ENCODE data around the gene PRSS56. TPM values are rescaled to one million over a fixed set of nuclear protein-coding genes. Genes with fewer than 3 reads are reported as not detected.

Gene PRSS56
- total RNA-seq, 1 experiment from 2014 or later, result 0.18 TPM

DNA sequence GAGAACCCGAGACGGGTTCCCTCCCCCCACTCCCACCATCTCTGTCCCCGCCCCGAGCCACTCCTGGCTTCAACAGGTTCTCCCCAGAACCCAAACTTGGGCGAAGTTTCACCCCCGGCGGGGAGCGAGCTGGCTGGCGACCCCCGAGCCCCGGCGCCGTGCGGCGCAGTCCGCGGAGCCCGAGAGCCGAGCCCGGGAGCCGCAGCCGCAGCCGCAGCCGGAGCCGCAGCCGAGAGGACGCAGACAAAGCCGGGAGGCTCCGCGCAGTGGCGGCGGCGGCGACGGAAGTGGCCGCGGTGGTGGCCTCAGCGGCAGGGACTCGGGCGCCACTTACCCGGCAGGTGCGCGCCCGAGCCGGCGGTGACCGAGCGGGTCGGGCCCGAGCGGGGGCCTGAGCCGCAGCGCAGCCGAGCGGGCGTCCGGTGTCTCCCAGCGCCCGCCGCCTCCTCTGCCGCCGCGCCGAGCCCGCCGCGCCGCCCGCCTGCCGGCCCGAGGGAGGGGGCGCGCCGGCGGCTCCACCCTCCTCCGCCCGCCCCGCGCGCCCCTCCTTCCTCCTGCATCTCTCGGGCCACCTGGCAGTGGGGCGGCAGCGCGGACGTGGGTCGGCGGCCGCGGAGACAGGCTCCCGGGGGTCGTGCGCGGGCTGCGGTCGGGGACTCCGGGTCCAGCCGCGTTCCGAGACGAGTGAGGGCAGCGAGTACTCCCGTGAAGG, 32.6 kb upstream of the PRSS56 start, which contains the start of gene ECEL1:
Gene ECEL1 (minus strand): TSS at position 450 of the 712 bp plus-strand sequence. CDS start 1,181 bp downstream, outside the sequence.
- H3K27ac ChIP-seq (ENCODE audit: low read length), result no peak within 1 kb of the TSS
- H3K4me1 ChIP-seq (ENCODE audit: control insufficient read depth, insufficient read depth, low read length), result no peaks in the 10 kb centered on the region
- ChIA-PET POLR2A (no interaction called here), CTCF (no interaction called here)
- H3K27me3 ChIP-seq (ENCODE audit: control insufficient read depth, insufficient read depth, low read length), result no peaks in the 10 kb centered on the region; the same call in 1 of the 2 replicates
- no peaks in the 10 kb centered on the region for H3K36me3 ChIP-seq (ENCODE audit: control insufficient read depth, insufficient read depth, low read length)
- no peaks in the 10 kb centered on the region for H3K9me3 ChIP-seq (ENCODE audit: control insufficient read depth, insufficient read depth, low read depth, low read length)
- in situ Hi-C loops (cut with HindIII; ENCODE audit: low pct_unique_long_range_greater_than_20kb, low sequenced_read_pairs), result no loop called here
- TF ChIP-seq, protein P1, sequence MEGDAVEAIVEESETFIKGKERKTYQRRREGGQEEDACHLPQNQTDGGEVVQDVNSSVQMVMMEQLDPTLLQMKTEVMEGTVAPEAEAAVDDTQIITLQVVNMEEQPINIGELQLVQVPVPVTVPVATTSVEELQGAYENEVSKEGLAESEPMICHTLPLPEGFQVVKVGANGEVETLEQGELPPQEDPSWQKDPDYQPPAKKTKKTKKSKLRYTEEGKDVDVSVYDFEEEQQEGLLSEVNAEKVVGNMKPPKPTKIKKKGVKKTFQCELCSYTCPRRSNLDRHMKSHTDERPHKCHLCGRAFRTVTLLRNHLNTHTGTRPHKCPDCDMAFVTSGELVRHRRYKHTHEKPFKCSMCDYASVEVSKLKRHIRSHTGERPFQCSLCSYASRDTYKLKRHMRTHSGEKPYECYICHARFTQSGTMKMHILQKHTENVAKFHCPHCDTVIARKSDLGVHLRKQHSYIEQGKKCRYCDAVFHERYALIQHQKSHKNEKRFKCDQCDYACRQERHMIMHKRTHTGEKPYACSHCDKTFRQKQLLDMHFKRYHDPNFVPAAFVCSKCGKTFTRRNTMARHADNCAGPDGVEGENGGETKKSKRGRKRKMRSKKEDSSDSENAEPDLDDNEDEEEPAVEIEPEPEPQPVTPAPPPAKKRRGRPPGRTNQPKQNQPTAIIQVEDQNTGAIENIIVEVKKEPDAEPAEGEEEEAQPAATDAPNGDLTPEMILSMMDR (IDR thresholded peaks at IDR 0.05), result no peak
- no peak for TF ChIP-seq POLR2AphosphoS5 (IDR thresholded peaks at IDR 0.05; ENCODE audit: low read depth, low read length)
- no peak for TF ChIP-seq SIN3A (IDR thresholded peaks at IDR 0.05; ENCODE audit: borderline replicate concordance, insufficient read depth, low read depth, low read length)
- TF ChIP-seq, protein P2, sequence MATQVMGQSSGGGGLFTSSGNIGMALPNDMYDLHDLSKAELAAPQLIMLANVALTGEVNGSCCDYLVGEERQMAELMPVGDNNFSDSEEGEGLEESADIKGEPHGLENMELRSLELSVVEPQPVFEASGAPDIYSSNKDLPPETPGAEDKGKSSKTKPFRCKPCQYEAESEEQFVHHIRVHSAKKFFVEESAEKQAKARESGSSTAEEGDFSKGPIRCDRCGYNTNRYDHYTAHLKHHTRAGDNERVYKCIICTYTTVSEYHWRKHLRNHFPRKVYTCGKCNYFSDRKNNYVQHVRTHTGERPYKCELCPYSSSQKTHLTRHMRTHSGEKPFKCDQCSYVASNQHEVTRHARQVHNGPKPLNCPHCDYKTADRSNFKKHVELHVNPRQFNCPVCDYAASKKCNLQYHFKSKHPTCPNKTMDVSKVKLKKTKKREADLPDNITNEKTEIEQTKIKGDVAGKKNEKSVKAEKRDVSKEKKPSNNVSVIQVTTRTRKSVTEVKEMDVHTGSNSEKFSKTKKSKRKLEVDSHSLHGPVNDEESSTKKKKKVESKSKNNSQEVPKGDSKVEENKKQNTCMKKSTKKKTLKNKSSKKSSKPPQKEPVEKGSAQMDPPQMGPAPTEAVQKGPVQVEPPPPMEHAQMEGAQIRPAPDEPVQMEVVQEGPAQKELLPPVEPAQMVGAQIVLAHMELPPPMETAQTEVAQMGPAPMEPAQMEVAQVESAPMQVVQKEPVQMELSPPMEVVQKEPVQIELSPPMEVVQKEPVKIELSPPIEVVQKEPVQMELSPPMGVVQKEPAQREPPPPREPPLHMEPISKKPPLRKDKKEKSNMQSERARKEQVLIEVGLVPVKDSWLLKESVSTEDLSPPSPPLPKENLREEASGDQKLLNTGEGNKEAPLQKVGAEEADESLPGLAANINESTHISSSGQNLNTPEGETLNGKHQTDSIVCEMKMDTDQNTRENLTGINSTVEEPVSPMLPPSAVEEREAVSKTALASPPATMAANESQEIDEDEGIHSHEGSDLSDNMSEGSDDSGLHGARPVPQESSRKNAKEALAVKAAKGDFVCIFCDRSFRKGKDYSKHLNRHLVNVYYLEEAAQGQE (IDR thresholded peaks at IDR 0.05; ENCODE audit: insufficient read depth in 1 of 2, low read depth in 2 of 2, low read length in 1 of 2), result no peak
- TF ChIP-seq TCF7L2 (IDR thresholded peaks at IDR 0.05; ENCODE audit: low read depth, low read length), result no peak
- no TSS peak for BruUV-seq (replicated peaks)
- DNase-seq (ENCODE audit: low read depth, low spot score) (no peak), ATAC-seq (peak; percentile 19)
- peak within 1 kb of the TSS in 1 of 2 experiments; percentile 31; a peak in 2 of 4 replicates for H3K4me3 ChIP-seq (ENCODE audit: low read depth in 2 of 2, low read length in 2 of 2)
- intact Hi-C loops (cut with micrococcal nuclease; ENCODE audit: unreplicated experiment), result no loop called here

DNA sequence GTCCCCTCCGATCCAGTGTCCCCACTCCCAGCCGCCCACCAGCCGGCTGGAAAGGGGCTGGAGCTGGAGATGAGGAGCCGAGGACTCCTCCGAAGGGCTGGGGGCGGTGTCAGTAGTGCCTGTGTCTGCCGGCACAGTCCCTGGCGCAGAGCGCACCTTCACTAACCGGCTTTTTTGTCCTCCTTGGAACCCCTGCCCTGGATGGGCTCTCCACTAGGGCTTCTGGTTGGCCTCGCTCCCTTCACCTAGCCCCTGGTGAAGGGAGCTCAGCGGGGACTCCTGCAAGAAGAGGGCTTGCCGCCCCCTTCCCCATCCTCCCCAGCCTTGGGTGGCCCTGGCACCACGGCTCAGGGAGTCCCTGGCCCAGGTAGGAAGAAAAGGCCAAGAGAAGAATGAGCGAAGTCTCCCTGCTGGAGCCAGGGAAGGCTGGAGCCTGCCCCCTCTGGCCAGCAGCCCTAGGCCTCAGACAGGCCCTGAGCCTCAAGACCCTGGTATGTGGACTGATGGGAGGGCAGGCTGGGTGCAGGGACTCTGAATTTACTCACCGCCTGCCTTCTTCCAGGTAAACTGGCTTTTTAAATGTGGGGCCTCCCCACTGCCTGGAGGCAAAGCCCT, 32.0 kb upstream of the PRSS56 start:
- Histone ChIP-seq H3K27ac (ENCODE audit: low read length) (no peak overlapping the region), H3K4me3 (ENCODE audit: low read depth in 2 of 2, low read length in 2 of 2) (no peak overlapping the region), H3K9me3 (ENCODE audit: control insufficient read depth, insufficient read depth, low read depth, low read length) (no peaks in the 10 kb centered on the region), H3K4me1 (ENCODE audit: control insufficient read depth, insufficient read depth, low read length) (no peaks in the 10 kb centered on the region), H3K27me3 (ENCODE audit: control insufficient read depth, insufficient read depth, low read length) (no peaks in the 10 kb centered on the region; the same call in 1 of the 2 replicates), H3K36me3 (ENCODE audit: control insufficient read depth, insufficient read depth, low read length) (no peaks in the 10 kb centered on the region)
- BruUV-seq (replicated peaks), result no TSS peak
- TF ChIP-seq SIN3A (IDR thresholded peaks at IDR 0.05; ENCODE audit: borderline replicate concordance, insufficient read depth, low read depth, low read length) (no peak), POLR2AphosphoS5 (IDR thresholded peaks at IDR 0.05; ENCODE audit: low read depth, low read length) (no peak), TCF7L2 (IDR thresholded peaks at IDR 0.05; ENCODE audit: low read depth, low read length) (no peak)
- TF ChIP-seq, protein P2 (IDR thresholded peaks at IDR 0.05; ENCODE audit: insufficient read depth in 1 of 2, low read depth in 2 of 2, low read length in 1 of 2), result no peak
- TF ChIP-seq, protein P1 (IDR thresholded peaks at IDR 0.05), result no peak
- ATAC-seq (peak; percentile 64), DNase-seq (ENCODE audit: low read depth, low spot score) (no peak)
- in situ Hi-C loops (cut with HindIII; ENCODE audit: low pct_unique_long_range_greater_than_20kb, low sequenced_read_pairs), result no loop called here
- intact Hi-C loops (cut with micrococcal nuclease; ENCODE audit: unreplicated experiment), result no loop called here
- ChIA-PET CTCF (interaction anchor here (0.5 kb wide), 1 partner anchor 44 kb away, joined by 8 read pairs; no protein-coding TSS in a partner anchor), POLR2A (no interaction called here)
